ENCODE measurements around the gene DMTF1. TPM values are rescaled to one million over a fixed set of nuclear protein-coding genes. Genes with fewer than 3 reads are reported as not detected.

DMTF1 gene
- total and polyA plus RNA-seq, 9 of the 15 experiments (the other 6 are each of a cell fraction or from before 2014, with no cell fraction given), result 25.7 to 208 (median 74.7) TPM

GRCh38 chr7:87152112-87152896 is at the start of gene DMTF1 (continued):
- TF ChIP-seq RBM15 (IDR thresholded peaks at IDR 0.05; ENCODE audit: insufficient read depth, low read length) (no peak), TEAD2 (tag; IDR thresholded peaks at IDR 0.05) (0 out of 2 replicates have a peak, but pooled peaks have one; percentile 38), KAT7 (CRISPR knock-in tag; IDR thresholded peaks at IDR 0.05; ENCODE audit: borderline replicate concordance) (peak; percentile 92; the same call in 1 of the 2 replicates), POLR2G (IDR thresholded peaks at IDR 0.05; ENCODE audit: low read depth, low read length) (peak; percentile 98), TCF7 (IDR thresholded peaks at IDR 0.05; ENCODE audit: borderline replicate concordance) (peak; percentile 68; the same call in 1 of the 2 replicates), PHB (CRISPR knock-in tag; IDR thresholded peaks at IDR 0.05) (0 out of 2 replicates have a peak, but pooled peaks have one; percentile 41), CREB3L1 (IDR thresholded peaks at IDR 0.05; ENCODE audit: borderline replicate concordance, low read depth) (peak; percentile 95), ZNF24 (IDR thresholded peaks at IDR 0.05) (peak; percentile 84), JUND (IDR thresholded peaks at IDR 0.05; ENCODE audit: borderline replicate concordance, low read depth, low read length) (peak; percentile 76), JUND (tag; IDR thresholded peaks at IDR 0.05; ENCODE audit: borderline replicate concordance, low read depth, low read length) (peak; percentile 65; the same call in 1 of the 3 replicates)
- TF ChIP-seq, protein P1, sequence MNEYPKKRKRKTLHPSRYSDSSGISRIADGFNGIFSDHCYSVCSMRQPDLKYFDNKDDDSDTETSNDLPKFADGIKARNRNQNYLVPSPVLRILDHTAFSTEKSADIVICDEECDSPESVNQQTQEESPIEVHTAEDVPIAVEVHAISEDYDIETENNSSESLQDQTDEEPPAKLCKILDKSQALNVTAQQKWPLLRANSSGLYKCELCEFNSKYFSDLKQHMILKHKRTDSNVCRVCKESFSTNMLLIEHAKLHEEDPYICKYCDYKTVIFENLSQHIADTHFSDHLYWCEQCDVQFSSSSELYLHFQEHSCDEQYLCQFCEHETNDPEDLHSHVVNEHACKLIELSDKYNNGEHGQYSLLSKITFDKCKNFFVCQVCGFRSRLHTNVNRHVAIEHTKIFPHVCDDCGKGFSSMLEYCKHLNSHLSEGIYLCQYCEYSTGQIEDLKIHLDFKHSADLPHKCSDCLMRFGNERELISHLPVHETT (CRISPR knock-in tag; conservative IDR thresholded peaks at IDR 0.05 in 1 of 2, IDR thresholded peaks at IDR 0.05 in 1 of 2), result peak in 1 of 2 experiments; percentile 79; a peak in 2 of 4 replicates
- TF ChIP-seq, protein P2, sequence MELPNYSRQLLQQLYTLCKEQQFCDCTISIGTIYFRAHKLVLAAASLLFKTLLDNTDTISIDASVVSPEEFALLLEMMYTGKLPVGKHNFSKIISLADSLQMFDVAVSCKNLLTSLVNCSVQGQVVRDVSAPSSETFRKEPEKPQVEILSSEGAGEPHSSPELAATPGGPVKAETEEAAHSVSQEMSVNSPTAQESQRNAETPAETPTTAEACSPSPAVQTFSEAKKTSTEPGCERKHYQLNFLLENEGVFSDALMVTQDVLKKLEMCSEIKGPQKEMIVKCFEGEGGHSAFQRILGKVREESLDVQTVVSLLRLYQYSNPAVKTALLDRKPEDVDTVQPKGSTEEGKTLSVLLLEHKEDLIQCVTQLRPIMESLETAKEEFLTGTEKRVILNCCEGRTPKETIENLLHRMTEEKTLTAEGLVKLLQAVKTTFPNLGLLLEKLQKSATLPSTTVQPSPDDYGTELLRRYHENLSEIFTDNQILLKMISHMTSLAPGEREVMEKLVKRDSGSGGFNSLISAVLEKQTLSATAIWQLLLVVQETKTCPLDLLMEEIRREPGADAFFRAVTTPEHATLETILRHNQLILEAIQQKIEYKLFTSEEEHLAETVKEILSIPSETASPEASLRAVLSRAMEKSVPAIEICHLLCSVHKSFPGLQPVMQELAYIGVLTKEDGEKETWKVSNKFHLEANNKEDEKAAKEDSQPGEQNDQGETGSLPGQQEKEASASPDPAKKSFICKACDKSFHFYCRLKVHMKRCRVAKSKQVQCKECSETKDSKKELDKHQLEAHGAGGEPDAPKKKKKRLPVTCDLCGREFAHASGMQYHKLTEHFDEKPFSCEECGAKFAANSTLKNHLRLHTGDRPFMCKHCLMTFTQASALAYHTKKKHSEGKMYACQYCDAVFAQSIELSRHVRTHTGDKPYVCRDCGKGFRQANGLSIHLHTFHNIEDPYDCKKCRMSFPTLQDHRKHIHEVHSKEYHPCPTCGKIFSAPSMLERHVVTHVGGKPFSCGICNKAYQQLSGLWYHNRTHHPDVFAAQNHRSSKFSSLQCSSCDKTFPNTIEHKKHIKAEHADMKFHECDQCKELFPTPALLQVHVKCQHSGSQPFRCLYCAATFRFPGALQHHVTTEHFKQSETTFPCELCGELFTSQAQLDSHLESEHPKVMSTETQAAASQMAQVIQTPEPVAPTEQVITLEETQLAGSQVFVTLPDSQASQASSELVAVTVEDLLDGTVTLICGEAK (IDR thresholded peaks at IDR 0.05), result peak; percentile 95
- TF ChIP-seq, protein P2 (CRISPR knock-in tag; IDR thresholded peaks at IDR 0.05), result no peak

Measured in K562 (cell line).